Keratinocyte (primary cell): ENCODE measurements around the gene SS18. TPM values are rescaled to one million over a fixed set of nuclear protein-coding genes. Genes with fewer than 3 reads are reported as not detected.

Experiments used
- DNase-seq: peaks from one replicate; pipeline ENCODE4 v3.0.0-alpha.2; 2011; ENCODE audit warnings: low read depth, missing footprints, low spot score
- FAIRE-seq: peaks from 2 replicates; lab custom pipeline; 2011; peaks lifted over from hg19 to GRCh38; lab: Jason Lieb, UNC
- H2AFZ ChIP-seq: 2 replicates; pipeline ENCODE4 v1.6.0; 2012; ENCODE audit warnings: low read length, control low read depth, inconsistent platforms; ENCODE audit not compliant: control insufficient read depth
- H3K27ac ChIP-seq: 2 replicates; pipeline ENCODE4 v1.5.1; 2011; ENCODE audit warnings: low read length; ENCODE audit not compliant: control insufficient read depth, insufficient read depth
- H3K27me3 ChIP-seq: 3 replicates; pipeline ENCODE4 v1.6.0; 2011; ENCODE audit warnings: low read length; ENCODE audit not compliant: control insufficient read depth, insufficient read depth; ENCODE audit errors: extremely low read depth
- H3K36me3 ChIP-seq, 2 experiments: 2 replicates in 1 of 2; 3 replicates in 1 of 2; pipeline ENCODE4 v1.5.1; 2011; ENCODE audit warnings: low read length in 2 of 2, mild to moderate bottlenecking in 1 of 2; ENCODE audit not compliant: control insufficient read depth in 2 of 2, insufficient read depth in 2 of 2; ENCODE audit errors: extremely low read depth in 1 of 2
- H3K4me1 ChIP-seq: 3 replicates; pipeline ENCODE4 v1.5.1; 2011; ENCODE audit warnings: low read length; ENCODE audit not compliant: control insufficient read depth, insufficient read depth; ENCODE audit errors: extremely low read depth
- H3K4me2 ChIP-seq: 3 replicates; pipeline ENCODE4 v1.6.0; 2011; ENCODE audit warnings: low read depth, low read length; ENCODE audit not compliant: control insufficient read depth, insufficient read depth; ENCODE audit errors: extremely low read depth
- H3K4me3 ChIP-seq, 3 experiments: fragments of 200-600 bp in 1 of 3; sonication (generic) in 1 of 3; 2 replicates in 2 of 3; 3 replicates in 1 of 3; pipeline ENCODE4 v1.5.1; 2011 to 2016; ENCODE audit warnings: low read length in 3 of 3, mild to moderate bottlenecking in 3 of 3, control low read depth in 2 of 3, inconsistent platforms in 1 of 3, low read depth in 1 of 3, mixed read lengths in 1 of 3, mixed run types in 1 of 3, moderate library complexity in 1 of 3; ENCODE audit not compliant: control insufficient read depth in 2 of 3, insufficient read depth in 2 of 3; ENCODE audit errors: extremely low read depth in 1 of 3
- H3K79me2 ChIP-seq: 2 replicates; pipeline ENCODE4 v1.6.0; 2012; ENCODE audit warnings: low read length; ENCODE audit not compliant: control insufficient read depth, insufficient read depth
- H3K9ac ChIP-seq: 3 replicates; pipeline ENCODE4 v1.6.0; 2011; ENCODE audit warnings: low read length; ENCODE audit not compliant: control insufficient read depth, insufficient read depth; ENCODE audit errors: extremely low read depth
- H3K9me1 ChIP-seq: 3 replicates; pipeline ENCODE4 v1.6.0; 2011; ENCODE audit warnings: low read length; ENCODE audit not compliant: control insufficient read depth, insufficient read depth; ENCODE audit errors: extremely low read depth
- H3K9me3 ChIP-seq: 2 replicates; pipeline ENCODE4 v1.5.1; 2012; ENCODE audit warnings: low read depth, low read length; ENCODE audit not compliant: control insufficient read depth
- H4K20me1 ChIP-seq: 3 replicates; pipeline ENCODE4 v1.6.0; 2011; ENCODE audit warnings: low read length; ENCODE audit not compliant: control insufficient read depth, insufficient read depth; ENCODE audit errors: extremely low read depth
- EZH2 ChIP-seq: IDR thresholded peaks from one replicate; pipeline ENCODE4 v1.6.1; 2012; ENCODE audit warnings: inconsistent platforms, mild to moderate bottlenecking, low read length, moderate library complexity
- dilution Hi-C: fragments of 300-500 bp; cut with MboI; formaldehyde crosslinking; loops from one replicate; pipeline ENCODE4 v1.7.0; 2020; ENCODE audit warnings: low sequenced_read_pairs; ENCODE audit not compliant: extremely low pct_ligation_motif_present
- polyA plus RNA-seq, 5 experiments: library from polyadenylated mRNA; depleted of rRNA in 3 of 5; stranded (reverse) in 3 of 5; stranded (forward) in 1 of 5; unstranded in 1 of 5; fragments of >200 nt; gene quantifications; 1 replicate in 1 of 5; 2 replicates in 3 of 5; 3 replicates in 1 of 5; pipeline versions ENCODE4 v1.2.1 to v1.2.3, GENCODE V29; 2011 to 2012; ENCODE audit warnings: missing spikeins in 2 of 5, low read depth in 1 of 5, low replicate concordance in 1 of 5
- TF ChIP-seq, protein P1 (sequence below), 3 experiments: IDR thresholded peaks in 1 of 3; conservative IDR thresholded peaks in 1 of 3; optimal IDR thresholded peaks in 1 of 3; 2 replicates in 2 of 3; 3 replicates in 1 of 3; pipeline versions ENCODE3 to v1.5.1; 2011; ENCODE audit warnings: low read length in 3 of 3, mild to moderate bottlenecking in 3 of 3, moderate library complexity in 2 of 3, control low read depth in 1 of 3, inconsistent platforms in 1 of 3; ENCODE audit not compliant: insufficient read depth in 2 of 3; ENCODE audit errors: extremely low read depth in 1 of 3

Gene SS18
- polyA plus RNA-seq, 1 donor (not counting 4 experiments of a cell fraction or from before 2014, with no cell fraction given): 140 TPM

DNA sequence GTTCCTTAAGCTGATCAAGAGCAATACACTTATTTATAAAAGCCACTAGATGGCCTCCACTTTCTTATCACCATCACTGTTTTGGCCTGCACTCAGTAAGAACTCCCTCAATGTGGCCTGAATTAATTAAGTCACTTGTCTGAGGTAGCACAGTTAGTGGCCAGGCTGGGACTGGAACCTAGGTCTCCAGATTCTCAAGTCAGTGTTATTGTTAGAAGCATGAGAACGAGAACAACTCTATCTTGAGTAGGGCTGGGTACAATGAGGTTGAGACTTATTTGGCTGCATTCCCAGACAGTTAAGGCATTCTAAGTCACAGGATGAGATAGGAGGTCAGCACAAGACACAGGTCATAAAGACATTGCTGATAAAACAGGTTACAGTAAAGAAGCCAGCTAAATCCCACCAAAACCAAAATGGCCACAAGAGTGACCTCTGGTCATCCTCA, 115.8 kb downstream of the SS18 start:
- Histone ChIP-seq H3K4me2 (no peak overlapping the region), H3K4me1 (no peaks in the 10 kb centered on the region), H3K36me3 (no peaks in the 10 kb centered on the region), H2AFZ (no peak overlapping the region), H3K9ac (no peak overlapping the region), H3K4me3 (no peak overlapping the region), H3K27ac (no peak overlapping the region), H4K20me1 (no peaks in the 10 kb centered on the region), H3K79me2 (no peaks in the 10 kb centered on the region), H3K9me3 (no peaks in the 10 kb centered on the region), H3K9me1 (no peaks in the 10 kb centered on the region), H3K27me3 (no peaks in the 10 kb centered on the region)
- no peak for DNase-seq
- no peak for FAIRE-seq
- dilution Hi-C loops: no loop called here
- TF ChIP-seq, protein P1, sequence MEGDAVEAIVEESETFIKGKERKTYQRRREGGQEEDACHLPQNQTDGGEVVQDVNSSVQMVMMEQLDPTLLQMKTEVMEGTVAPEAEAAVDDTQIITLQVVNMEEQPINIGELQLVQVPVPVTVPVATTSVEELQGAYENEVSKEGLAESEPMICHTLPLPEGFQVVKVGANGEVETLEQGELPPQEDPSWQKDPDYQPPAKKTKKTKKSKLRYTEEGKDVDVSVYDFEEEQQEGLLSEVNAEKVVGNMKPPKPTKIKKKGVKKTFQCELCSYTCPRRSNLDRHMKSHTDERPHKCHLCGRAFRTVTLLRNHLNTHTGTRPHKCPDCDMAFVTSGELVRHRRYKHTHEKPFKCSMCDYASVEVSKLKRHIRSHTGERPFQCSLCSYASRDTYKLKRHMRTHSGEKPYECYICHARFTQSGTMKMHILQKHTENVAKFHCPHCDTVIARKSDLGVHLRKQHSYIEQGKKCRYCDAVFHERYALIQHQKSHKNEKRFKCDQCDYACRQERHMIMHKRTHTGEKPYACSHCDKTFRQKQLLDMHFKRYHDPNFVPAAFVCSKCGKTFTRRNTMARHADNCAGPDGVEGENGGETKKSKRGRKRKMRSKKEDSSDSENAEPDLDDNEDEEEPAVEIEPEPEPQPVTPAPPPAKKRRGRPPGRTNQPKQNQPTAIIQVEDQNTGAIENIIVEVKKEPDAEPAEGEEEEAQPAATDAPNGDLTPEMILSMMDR (optimal IDR thresholded peaks at IDR 0.05 in 1 of 3, IDR thresholded peaks at IDR 0.05 in 1 of 3, conservative IDR thresholded peaks at IDR 0.05 in 1 of 3; ENCODE audit: extremely low read depth in 1 of 3, insufficient read depth in 2 of 3, low read length in 3 of 3): no peak
- no peak for TF ChIP-seq EZH2

Other genes with a start within 250 kb of the SS18 start
- not detected in 3 replicates for gene PSMA8, start 43.3 kb upstream of the SS18 start, polyA plus RNA-seq
- gene TAF4B, start 135.8 kb upstream of the SS18 start, polyA plus RNA-seq: 3.6 to 5.9 TPM (median 4.9 TPM) in 3 replicates